Fibroblast of lung (primary cell): ENCODE data around the gene EPG5. TPM values are rescaled to one million over a fixed set of nuclear protein-coding genes. Genes with fewer than 3 reads are reported as not detected.

Source experiments
- DNase-seq, 2 donors: peaks; one replicate each; pipeline versions ENCODE4 v3.0.0 to v3.0.0-alpha.2; 2010; ENCODE audit warnings: low read depth in 2 of 2
- H2AFZ ChIP-seq: 2 replicates; pipeline ENCODE4 v1.5.1; 2012; ENCODE audit warnings: low read length, control low read depth, inconsistent platforms
- H3K27ac ChIP-seq: 2 replicates; pipeline ENCODE4 v1.5.1; 2011; ENCODE audit warnings: low read length, control low read depth; ENCODE audit not compliant: insufficient read depth
- H3K27me3 ChIP-seq: 2 replicates; pipeline ENCODE4 v1.5.1; 2011; ENCODE audit warnings: mild to moderate bottlenecking, low read length; ENCODE audit not compliant: control insufficient read depth, insufficient read depth
- H3K36me3 ChIP-seq: 2 replicates; pipeline ENCODE4 v1.5.1; 2011; ENCODE audit warnings: low read length; ENCODE audit not compliant: control insufficient read depth, insufficient read depth
- H3K4me1 ChIP-seq: 2 replicates; pipeline ENCODE4 v1.5.1; 2011; ENCODE audit warnings: low read length; ENCODE audit not compliant: control insufficient read depth, insufficient read depth; ENCODE audit errors: extremely low read depth
- H3K4me2 ChIP-seq: 2 replicates; pipeline ENCODE4 v1.5.1; 2011; ENCODE audit warnings: low read length, control low read depth; ENCODE audit not compliant: insufficient read depth; ENCODE audit errors: extremely low read depth
- H3K4me3 ChIP-seq, 4 experiments: fragments of 200-600 bp in 1 of 4; sonication (generic) in 1 of 4; replicated peaks in 1 of 4; 2 replicates each; pipeline ENCODE4 v1.5.1; 2011 to 2016; ENCODE audit warnings: low read length in 4 of 4, low read depth in 3 of 4, mild to moderate bottlenecking in 3 of 4, control low read depth in 2 of 4, inconsistent platforms in 1 of 4, mixed read lengths in 1 of 4; ENCODE audit not compliant: insufficient read depth in 1 of 4; ENCODE audit errors: control extremely low read depth in 1 of 4
- H3K79me2 ChIP-seq: 2 replicates; pipeline ENCODE4 v1.5.1; 2012; ENCODE audit warnings: mild to moderate bottlenecking, low read length, inconsistent platforms; ENCODE audit not compliant: control insufficient read depth, insufficient read depth
- H3K9ac ChIP-seq: 2 replicates; pipeline ENCODE4 v1.5.1; 2011; ENCODE audit warnings: mild to moderate bottlenecking, low read length, control low read depth; ENCODE audit not compliant: insufficient read depth
- H3K9me3 ChIP-seq: 2 replicates; pipeline ENCODE4 v1.5.1; 2012; ENCODE audit warnings: low read depth, low read length; ENCODE audit not compliant: control insufficient read depth, insufficient read depth
- H4K20me1 ChIP-seq: 2 replicates; pipeline ENCODE4 v1.5.1; 2011; ENCODE audit warnings: low read length; ENCODE audit not compliant: control insufficient read depth, insufficient read depth; ENCODE audit errors: extremely low read depth
- EZH2 ChIP-seq: IDR thresholded peaks from 2 replicates; pipeline ENCODE4 v1.5.1; 2012; ENCODE audit warnings: low read length, control low read depth, mild to moderate bottlenecking; ENCODE audit errors: missing control alignments
- polyA plus RNA-seq, 2 donors: library from polyadenylated mRNA; depleted of rRNA in 1 of 2; stranded (reverse) in 1 of 2; unstranded in 1 of 2; fragments of >200 nt; gene quantifications; 2 replicates each; pipeline ENCODE4 v1.2.1, GENCODE V29; 2011 to 2012; ENCODE audit warnings: missing spikeins in 1 of 2
- total RNA-seq: library from RNA; depleted of rRNA; stranded (reverse); fragments of >200 nt; gene quantifications from 2 replicates; pipeline ENCODE4 v1.2.1, GENCODE V29; 2014
- TF ChIP-seq, protein P1 (sequence below), 2 donors: IDR thresholded peaks in 1 of 2; conservative IDR thresholded peaks in 1 of 2; 1 replicate in 1 of 2; 2 replicates in 1 of 2; pipeline ENCODE4 v1.5.1; 2011 to 2012; ENCODE audit warnings: low read length in 2 of 2, control low read depth in 1 of 2, inconsistent platforms in 1 of 2, low read depth in 1 of 2, mild to moderate bottlenecking in 1 of 2

EPG5 gene
- total and polyA plus RNA-seq, 2 donors (not counting 1 experiment from before 2014, with no cell fraction given), result 60.0 to 87.4 TPM

DNA sequence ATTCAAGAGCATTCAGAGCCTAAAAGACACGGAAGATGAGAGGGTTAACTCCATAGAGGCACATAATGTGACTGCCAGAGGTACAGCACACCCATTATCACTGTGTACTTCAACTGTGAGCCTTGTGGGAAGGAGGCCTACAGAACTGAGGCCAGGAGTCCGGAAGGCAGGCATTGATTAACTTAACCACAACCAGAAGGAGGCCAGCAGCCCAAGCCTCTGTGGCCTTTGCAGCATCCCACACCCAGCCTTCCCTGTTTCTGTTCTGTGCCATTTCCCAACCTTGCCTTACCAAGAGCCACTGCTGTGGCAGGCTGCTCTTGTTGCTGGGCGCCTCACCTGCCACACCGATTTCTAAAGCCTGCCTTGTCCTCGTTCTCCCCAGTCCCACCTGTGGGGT lies 114.5 kb downstream of the EPG5 start:
- H3K36me3 ChIP-seq, result peaks cover 23% of the 10 kb centered on the region
- no peaks in the 10 kb centered on the region for H3K79me2 ChIP-seq
- H2AFZ ChIP-seq, result no peak overlapping the region
- no peaks in the 10 kb centered on the region for H3K9me3 ChIP-seq
- H4K20me1 ChIP-seq, result no peaks in the 10 kb centered on the region
- TF ChIP-seq, protein P1, sequence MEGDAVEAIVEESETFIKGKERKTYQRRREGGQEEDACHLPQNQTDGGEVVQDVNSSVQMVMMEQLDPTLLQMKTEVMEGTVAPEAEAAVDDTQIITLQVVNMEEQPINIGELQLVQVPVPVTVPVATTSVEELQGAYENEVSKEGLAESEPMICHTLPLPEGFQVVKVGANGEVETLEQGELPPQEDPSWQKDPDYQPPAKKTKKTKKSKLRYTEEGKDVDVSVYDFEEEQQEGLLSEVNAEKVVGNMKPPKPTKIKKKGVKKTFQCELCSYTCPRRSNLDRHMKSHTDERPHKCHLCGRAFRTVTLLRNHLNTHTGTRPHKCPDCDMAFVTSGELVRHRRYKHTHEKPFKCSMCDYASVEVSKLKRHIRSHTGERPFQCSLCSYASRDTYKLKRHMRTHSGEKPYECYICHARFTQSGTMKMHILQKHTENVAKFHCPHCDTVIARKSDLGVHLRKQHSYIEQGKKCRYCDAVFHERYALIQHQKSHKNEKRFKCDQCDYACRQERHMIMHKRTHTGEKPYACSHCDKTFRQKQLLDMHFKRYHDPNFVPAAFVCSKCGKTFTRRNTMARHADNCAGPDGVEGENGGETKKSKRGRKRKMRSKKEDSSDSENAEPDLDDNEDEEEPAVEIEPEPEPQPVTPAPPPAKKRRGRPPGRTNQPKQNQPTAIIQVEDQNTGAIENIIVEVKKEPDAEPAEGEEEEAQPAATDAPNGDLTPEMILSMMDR (conservative IDR thresholded peaks at IDR 0.05 in 1 of 2, IDR thresholded peaks at IDR 0.05 in 1 of 2; ENCODE audit: low read depth in 1 of 2, low read length in 2 of 2), result no peak
- TF ChIP-seq EZH2, result no peak
- H3K27ac ChIP-seq, result no peak overlapping the region
- DNase-seq, result no peak
- H3K9ac ChIP-seq, result no peak overlapping the region
- H3K4me1 ChIP-seq, result peaks cover 3% of the 10 kb centered on the region
- no peaks in the 10 kb centered on the region for H3K27me3 ChIP-seq
- H3K4me2 ChIP-seq, result no peak overlapping the region
- H3K4me3 ChIP-seq, result no peak overlapping the region

DNA sequence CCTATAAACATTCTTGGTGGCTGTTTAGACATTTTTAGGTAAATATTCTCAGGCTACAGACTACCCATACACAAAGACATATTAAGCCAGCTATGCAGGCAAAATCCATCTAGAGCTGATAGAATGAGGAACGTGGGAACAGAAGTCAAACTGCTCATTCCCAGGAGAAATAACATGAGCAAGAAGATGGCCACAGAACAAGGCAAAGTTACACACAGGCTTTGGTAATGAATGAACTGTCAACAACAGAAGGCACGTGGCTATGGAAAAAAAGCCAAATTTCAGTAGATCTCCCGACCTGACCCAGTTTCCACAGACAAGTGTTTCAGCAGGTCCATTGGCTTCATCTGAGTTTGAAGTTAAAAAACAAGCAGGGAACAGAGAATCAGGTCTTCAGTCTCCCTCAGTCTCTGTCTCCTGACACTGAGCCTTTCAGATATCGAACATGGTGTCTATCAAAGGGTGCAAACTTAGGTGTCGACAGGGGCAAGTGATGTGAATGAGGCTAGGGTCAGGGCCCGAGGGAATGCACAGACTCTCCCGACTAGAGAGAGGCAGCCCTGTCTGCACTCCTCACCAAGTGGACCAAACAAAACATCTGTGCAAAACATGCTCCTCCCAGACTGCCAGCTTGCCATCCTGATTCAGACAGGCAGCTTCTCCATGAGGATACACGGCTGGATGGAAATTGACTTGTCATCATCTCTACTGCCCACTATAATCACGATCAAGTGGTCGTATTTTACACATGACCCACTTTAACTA lies 115.8 kb downstream of the EPG5 start:
- Histone ChIP-seq H3K4me2 (no peak overlapping the region), H3K27me3 (no peaks in the 10 kb centered on the region), H3K79me2 (no peaks in the 10 kb centered on the region), H3K4me3 (no peak overlapping the region), H3K27ac (no peak overlapping the region), H3K9ac (no peak overlapping the region), H3K36me3 (peaks cover 23% of the 10 kb centered on the region), H3K9me3 (no peaks in the 10 kb centered on the region), H2AFZ (no peak overlapping the region), H4K20me1 (no peaks in the 10 kb centered on the region), H3K4me1 (peaks cover 3% of the 10 kb centered on the region)
- TF ChIP-seq, protein P1 (conservative IDR thresholded peaks at IDR 0.05 in 1 of 2, IDR thresholded peaks at IDR 0.05 in 1 of 2; ENCODE audit: low read depth in 1 of 2, low read length in 2 of 2), result no peak
- no peak for TF ChIP-seq EZH2
- peak in 1 of 2 donors; percentile 26 for DNase-seq

DNA sequence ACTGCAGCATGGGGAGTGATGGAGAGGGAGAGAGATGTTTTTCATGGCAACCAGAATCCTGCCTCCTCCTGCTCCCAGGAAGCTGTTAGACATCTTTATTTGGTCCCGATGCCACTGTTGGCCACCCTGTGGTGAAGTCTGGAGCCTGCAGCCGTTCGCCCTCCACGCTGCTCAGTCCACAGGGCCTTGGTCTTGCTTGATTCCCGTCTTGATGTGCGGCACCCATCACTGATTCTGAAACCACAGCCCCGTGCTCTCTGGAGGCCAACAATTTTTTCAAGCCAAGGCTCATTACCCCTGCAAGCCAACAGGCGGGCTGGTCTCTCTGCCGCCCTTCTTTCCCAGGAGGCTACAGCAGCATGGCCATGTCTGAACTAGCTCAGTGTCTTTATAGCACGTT lies 117.1 kb downstream of the EPG5 start:
- peaks cover 21% of the 10 kb centered on the region for H3K36me3 ChIP-seq
- H3K27me3 ChIP-seq, result no peaks in the 10 kb centered on the region
- TF ChIP-seq, protein P1 (conservative IDR thresholded peaks at IDR 0.05 in 1 of 2, IDR thresholded peaks at IDR 0.05 in 1 of 2; ENCODE audit: low read depth in 1 of 2, low read length in 2 of 2), result peak; percentile 13 to 42
- no peak for TF ChIP-seq EZH2
- H3K27ac ChIP-seq, result no peak overlapping the region
- H3K79me2 ChIP-seq, result no peaks in the 10 kb centered on the region
- H3K4me1 ChIP-seq, result peaks cover 3% of the 10 kb centered on the region
- no peak overlapping the region for H3K4me2 ChIP-seq
- H2AFZ ChIP-seq, result no peak overlapping the region
- no peak for DNase-seq
- no peaks in the 10 kb centered on the region for H3K9me3 ChIP-seq
- H4K20me1 ChIP-seq, result no peaks in the 10 kb centered on the region
- no peak overlapping the region for H3K4me3 ChIP-seq
- H3K9ac ChIP-seq, result no peak overlapping the region
